Stimulated activated CD4-positive, alpha-beta T cell treated with anti-CD3 and anti-CD28 coated beads, TNF-alpha, amount 100 ng/mL, for 4 hours (primary cell): ENCODE measurements around the gene NFKB1.
"Not testable (repeated sequence)": the region's sequence is repeated elsewhere in the genome, so short reads cannot be mapped to it uniquely, and the experiment has no call there.

Source experiments
- DNase-seq, 3 experiments: peaks; one replicate each; pipeline ENCODE4 v3.0.0-alpha.2; 2020; ENCODE audit warnings: low read depth in 3 of 3

The NFKB1 gene

DNA sequence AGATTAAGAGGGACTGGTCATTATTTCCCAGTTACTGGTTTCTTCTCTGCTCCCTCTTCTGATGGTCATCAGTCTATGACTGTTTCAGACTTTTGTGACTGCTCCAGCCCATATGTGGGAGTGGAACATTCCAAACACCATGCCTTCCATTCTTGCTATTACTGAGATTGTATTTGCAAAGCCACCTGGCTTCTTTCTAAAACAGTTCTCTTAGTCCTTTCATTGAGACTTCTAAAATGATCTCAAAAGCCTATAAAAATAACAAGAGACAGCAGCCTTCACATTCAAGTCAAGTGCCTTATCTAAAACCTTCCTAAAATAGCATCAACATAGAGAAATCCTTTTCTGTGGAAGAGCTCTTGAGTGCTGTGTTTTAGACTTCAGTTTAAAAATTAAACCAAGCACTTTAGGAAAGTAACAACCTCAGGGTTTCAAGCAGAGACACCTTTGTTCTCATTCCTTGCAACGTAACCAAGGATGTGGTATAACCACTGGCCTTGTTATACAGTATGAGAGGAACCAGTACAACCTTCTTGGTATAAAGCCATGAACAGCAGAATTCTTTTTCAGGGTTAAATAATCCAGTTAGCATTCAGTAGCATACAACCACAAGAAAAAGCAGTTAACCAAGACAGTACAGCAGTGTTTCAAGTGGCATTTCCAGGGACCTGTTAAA, 97.1 kb downstream of the NFKB1 start:
- DNase-seq: no peak

DNA sequence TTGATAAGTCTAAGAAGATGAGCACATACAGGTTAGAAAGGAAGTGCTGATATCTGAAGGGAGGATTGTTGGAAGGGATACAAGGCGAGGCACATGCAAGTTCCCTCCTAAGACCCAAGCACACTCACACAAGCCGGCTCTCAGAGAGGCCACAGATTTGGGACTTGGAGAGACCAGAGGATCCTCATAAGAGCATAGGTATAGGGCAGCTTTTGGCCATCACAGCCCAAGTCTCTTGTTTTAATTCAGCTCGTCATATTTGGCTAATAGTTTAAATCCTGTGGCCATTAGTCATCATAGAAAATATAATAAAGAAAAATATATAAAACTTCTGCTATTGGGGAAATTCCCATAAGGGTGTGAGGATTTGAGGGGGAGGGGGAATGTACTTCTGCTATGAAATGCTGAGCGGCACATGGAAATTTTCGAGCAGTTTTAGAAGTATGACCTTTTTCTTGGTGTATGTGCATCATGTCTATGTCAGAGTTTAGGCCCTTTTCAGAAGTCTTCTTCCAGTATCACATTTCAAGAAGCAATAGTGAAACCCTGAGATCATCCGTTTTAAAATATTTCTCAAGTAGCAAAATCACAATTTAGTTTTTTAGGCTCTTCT, 97.7 kb downstream of the NFKB1 start:
- no peak for DNase-seq

DNA sequence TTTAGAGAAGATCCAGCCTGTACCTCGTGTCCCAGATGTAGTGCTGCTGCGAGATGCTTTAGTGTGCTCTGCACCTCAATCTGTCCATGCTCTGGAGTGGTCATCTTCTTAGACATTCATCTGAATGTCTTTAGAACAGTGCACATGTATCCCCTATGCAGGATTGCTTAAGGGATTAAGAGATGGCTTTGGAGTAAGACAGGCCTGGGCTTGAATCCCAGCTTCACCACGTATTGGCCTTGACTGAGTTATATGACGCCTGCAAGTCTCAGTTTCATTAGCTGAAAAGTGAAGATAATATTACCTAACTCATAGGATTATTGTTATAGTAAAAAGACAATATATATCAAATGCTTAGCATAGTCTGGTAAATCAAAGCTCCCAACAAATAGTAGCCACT, 98.3 kb downstream of the NFKB1 start:
- no peak for DNase-seq

DNA sequence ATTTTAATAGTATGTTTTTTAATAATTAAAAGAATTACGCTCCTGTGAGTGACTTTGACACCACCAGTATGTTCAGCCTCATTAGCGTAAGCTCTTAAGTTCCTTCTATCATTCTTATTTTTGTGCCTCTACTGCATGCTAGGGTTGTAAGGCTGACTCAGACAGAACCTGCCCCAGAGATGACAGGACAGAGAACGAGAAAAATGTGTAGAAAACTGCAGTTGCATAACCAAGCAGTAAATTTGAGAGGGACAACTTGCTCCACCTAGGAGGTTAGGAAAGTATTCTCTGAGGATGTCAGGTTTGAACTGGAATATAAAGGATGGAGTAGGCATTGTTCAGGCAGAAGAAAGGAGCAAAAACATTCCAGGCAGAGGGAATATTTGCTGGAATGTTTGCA, 98.7 kb downstream of the NFKB1 start:
- no peak for DNase-seq

DNA sequence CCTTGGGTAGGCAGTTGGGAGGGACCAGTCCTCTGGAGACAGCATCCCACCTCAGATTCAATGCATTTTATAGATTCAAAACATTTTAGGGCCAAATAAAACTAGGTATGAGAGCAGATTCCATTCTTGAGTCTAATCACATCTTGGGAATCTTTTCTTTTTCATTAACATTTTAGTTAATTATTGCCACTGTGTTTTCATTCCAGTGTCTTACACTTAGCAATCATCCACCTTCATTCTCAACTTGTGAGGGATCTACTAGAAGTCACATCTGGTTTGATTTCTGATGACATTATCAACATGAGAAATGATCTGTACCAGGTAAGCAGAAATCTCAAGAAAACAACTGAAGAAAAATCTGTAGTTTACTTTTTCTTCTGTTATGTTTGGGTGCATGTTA, 99.5 kb downstream of the NFKB1 start:
- DNase-seq: no peak

DNA sequence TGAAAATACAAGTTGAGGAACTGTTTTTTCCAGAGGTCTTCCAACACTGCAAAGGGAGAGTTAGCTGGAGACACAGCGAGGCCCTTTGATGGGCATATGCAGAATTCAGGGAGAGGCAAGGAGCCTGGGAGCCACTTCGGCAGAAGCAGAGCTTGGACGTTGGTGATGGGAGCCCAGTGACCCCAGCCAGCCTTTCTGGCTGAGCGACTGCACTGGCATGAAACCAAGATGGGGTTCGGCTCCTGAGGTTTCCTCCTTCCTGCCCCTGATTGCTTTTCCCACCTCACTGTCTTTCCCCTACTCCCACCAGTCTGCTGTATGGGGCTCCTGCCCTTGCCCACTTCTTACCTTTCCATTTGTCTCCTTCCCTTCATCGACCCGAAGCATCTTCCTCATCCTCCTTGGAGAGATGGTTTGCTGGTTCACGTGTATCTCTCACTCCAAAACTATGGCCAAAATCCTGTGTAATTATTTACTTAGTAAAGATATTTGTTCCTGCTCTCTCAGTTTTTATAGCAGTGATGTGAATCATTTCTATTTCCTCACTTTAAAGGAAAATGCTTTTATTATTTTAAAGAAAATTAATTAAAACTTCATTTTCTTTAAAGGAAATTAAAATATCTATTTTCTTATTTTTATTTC, 100.5 kb downstream of the NFKB1 start:
- DNase-seq: no peak

DNA sequence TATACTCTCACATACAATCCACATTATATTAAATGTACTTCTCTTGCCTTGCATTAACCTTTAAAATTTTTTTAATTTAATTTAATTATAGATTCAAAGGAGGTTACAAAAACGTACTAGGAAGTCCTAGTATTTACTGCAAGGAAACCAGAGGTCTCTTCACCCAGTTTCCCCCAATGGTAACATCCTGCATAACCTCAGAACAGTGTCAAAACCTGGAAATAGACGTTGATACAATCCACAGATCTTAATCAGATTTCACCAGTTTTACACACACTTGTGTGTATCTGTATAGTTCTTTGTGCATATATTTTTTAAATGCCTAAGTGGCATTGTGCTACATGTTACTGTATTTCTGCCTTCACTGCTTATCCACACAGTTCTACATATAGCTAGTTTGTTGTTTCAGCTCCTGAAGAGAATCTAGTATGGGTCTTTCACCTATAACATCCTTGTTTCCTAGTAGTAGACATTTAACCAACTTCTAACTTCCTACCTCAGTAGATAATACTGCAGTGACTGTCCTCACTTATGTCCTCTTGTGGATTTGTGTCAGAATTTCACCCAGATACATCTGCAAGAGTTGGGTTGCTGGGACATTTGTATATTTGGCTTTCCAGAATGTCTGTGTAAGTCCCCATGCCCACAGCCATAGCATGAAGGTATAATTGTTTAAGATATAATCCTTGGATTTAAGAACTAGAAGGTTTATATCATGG, 103.2 kb downstream of the NFKB1 start:
- DNase-seq: no peak

DNA sequence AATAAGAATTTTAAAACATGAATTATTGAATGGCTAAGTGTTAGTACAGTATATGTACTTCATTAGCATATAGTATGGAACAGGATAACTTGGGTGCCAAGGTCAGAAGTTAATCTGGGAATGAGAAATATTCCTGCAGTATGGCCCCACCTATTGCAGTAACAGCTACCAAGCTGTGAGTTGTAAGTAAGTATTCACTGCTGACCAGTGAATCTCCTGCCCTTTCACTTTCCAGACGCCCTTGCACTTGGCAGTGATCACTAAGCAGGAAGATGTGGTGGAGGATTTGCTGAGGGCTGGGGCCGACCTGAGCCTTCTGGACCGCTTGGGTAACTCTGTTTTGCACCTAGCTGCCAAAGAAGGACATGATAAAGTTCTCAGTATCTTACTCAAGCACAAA, 105.1 kb downstream of the NFKB1 start:
- DNase-seq: no peak

DNA sequence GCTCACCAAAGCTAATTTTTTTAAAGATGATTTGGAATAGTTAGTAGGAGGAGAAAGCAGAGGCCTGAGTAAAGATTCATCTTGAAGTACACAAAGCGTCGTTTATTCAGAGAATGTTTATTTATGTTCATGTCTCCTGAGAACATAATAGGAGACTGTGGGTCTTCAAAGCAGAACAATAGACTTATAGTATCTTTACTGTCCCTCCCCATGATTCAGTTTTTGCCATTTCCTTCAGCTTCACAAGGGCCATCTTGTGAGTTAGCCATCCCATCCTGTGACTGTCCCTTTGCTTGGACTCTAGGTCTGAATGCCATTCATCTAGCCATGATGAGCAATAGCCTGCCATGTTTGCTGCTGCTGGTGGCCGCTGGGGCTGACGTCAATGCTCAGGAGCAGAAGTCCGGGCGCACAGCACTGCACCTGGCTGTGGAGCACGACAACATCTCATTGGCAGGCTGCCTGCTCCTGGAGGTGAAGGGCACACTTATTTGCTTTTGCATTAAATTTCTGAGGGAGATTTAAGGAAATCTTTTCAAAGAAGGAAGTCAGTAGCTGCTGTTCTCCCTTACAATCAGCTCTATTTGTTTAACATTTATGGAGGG, 105.8 kb downstream of the NFKB1 start:
- no peak for DNase-seq

DNA sequence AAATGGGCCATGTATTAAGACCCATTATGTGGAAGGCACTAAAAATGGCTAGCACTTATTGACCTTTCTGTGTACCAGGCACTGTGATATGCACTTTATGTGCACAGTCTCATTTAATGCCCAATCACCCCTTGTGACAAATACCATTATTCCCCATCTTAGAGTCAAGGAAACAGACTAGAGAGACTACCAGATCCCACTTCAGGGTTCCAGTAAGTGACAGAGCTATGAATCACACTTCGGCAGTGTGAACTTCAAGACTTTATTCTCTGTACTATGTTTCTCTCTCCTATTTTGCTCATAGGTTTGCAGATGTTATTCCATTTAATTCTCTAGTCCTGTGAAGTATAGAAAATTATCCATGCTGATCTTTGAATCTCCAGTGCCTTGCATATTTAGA, 107.0 kb downstream of the NFKB1 start:
- no peak for DNase-seq

DNA sequence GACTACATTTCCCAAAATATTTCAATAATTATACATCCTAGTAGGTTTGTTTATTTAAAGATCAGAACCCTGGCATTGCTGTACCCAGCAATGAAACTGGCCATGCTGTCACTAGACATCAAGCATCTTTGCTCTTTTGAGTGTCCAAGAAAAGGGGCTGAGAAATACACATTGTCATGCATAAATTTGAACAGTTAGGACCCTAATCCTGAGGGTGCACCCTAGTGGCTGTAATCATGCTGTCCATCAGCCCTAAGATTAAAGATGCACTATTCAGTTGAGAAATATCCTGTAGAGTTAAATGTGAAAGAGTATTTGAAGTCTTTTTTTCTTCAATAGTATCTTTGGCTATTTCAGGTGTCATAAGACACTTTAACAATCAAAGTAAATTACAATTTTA, 108.8 kb downstream of the NFKB1 start:
- no peak for DNase-seq

DNA sequence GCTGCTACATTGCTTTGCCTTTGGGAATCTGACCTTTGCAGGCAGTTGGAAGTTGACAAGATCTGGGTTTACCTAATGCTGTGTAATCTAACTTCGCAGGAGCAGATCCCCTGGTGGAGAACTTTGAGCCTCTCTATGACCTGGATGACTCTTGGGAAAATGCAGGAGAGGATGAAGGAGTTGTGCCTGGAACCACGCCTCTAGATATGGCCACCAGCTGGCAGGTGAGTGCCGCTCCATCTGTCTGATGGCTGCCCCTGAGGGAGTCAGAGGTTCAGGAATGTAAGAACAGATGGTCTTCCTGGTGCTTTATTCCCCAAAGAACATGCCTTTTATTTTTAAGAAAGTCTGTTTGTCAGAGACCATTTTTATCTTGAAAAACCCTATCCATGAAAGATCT, 109.3 kb downstream of the NFKB1 start:
- no peak for DNase-seq

DNA sequence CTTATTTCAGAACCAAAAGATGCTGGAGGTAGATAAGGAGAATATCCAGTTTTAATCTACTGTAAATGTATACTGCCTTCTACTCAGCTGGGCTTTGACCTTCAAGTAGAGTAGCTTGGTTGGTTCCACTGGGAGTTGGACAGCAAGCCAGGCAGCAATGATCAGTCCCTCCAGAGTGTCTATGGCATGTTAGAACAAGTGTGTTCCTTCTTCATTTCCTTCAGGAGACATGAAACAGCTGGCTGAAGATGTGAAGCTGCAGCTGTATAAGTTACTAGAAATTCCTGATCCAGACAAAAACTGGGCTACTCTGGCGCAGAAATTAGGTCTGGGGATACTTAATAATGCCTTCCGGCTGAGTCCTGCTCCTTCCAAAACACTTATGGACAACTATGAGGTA, 111.1 kb downstream of the NFKB1 start:
- no peak for DNase-seq

DNA sequence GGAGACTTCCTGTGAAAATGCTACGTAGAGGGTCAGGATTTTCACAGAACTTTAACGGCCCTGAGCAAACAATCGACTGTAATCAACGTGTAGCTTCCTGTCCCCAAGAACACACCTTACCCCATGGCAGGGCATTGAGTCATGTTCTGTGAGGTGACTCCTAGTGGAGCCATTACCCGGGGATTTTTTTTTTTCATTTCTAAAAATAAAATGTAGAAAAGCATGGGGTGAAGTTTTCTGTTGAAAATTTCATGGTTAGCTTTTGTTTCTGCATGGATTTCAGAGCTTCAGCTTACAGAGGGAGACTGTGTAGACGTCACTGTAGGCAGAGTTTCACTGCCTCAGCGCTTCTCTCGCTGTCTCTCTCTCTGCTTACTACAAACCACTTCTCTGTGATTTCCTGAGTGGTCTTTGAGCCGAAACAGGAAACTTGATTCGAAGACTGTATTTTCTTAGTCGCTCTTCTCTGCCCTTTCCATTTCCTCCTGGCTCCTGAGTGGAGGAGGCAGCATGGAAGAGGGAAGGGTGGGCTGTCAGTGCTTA, 111.7 kb downstream of the NFKB1 start:
- DNase-seq: no peak

DNA sequence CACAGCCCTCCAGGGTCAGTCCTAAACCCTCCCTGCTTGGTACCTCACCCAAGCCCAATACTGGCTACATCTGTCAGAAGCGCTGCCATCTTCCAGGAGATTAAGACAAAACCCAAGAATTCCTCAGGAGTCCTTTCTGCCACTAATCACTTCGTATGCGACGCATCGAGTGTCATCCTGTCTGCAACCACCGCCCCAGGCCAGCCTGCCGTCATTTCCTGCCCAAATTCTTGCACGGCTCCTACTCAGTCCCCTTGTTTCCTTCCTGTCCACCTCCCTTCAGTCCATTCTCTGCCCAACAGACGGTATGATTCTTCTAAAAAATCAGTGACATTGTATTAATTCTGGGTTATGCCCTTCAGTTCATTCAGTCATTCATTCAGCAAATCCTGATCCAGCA, 113.6 kb downstream of the NFKB1 start:
- DNase-seq: no peak

DNA sequence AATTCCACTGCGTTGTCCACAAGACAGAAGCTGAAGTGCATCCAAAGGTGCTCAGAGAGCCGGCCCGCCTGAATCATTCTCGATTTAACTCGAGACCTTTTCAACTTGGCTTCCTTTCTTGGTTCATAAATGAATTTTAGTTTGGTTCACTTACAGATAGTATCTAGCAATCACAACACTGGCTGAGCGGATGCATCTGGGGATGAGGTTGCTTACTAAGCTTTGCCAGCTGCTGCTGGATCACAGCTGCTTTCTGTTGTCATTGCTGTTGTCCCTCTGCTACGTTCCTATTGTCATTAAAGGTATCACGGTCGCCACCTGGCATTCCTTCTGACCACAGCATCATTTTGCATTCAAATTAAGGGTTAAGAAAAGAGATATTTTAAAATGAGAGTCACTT, 115.5 kb downstream of the NFKB1 start:
- no peak for DNase-seq

DNA sequence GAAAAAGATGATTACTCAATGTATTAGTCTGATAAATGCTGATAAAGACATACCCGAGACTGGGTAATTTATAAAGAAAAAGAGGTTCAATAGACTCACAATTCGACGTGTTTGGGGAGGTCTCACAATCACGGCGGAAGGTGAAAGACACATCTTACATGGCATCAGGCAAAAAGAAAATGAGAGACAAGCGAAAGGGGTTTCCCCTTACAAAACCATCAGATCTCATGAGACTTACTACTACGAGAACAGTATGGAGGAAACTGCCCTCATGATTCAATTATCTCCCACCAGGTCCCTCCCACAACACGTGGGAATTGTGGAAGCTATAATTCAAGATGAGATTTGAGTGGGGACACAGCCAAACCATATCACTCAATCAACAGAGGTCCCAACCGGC, 117.9 kb downstream of the NFKB1 start:
- DNase-seq: not testable (repeated sequence)

DNA sequence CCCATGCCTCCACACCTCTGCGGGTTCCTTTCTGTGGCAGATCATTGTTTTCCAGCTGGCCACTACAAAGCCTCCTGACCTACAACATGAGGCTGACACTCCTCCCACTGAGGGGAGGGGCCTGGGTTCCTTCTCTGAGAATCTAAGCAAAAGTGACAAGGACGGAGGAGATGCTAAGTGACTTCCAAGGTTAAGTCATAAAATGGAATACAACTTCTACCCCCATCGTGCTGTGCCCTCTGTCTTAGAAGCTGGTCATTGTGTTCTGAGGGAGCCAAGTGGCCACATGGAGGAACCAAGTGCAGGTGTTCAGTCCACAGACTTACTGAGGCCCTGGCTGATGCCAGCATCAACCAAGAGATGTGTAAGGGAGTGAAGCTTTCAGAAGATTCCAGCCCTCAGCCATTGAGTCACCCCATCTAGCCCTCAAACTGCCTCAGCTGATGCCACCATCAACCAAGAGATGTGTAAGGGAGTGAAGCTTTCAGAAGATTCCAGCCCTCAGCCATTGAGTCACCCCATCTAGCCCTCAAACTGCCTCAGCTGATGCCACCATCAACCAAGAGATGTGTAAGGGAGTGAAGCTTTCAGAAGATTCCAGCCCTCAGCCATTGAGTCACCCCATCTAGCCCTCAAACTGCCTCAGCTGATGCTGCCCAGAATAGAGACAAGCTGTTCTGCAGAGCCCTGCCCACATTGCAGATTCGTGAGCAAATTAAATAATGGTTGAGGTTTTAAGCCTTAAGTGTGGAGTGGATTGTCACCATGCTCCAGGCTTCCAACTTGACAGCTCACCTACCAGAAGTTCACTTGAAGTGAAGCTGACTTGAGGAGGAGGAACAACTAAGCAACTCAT, 118.8 kb downstream of the NFKB1 start:
- DNase-seq: not testable (repeated sequence)

DNA sequence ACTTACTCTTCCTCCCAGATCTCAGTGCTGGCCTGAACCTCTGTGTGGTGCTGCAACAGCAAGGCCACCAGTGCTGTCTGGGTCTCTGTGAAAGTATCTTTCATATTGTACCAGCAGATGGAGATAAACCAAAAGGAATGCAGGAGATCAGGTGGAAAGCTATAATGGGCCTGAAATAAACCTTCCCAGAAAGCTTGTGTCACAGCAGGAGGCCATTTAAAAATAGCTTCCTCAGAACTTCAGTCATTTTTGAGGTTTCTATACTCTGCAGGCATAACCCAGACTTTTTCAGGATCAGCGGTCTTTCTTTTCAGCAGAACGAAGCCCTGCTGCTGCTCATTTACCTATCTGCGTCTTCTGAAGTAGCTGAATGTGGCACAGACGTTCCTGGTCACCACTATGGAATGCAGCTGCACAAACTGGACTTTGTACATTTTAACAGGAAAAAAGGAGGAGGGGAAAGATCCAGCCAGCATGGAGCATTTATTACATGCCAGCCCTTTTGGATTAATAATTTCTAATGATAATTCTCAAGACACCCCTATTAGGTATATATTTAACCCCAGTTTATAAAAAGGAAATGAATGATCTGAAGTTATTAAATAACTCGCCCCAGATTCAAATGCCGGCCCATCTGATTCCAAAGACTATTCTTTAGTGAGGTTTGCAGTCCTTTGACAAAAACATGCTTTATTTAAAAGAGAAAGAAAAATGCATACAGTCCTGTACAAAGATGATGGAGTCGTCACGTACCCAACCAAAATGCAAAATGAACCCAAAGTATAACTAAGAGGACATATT, 119.7 kb downstream of the NFKB1 start:
- no peak for DNase-seq

DNA sequence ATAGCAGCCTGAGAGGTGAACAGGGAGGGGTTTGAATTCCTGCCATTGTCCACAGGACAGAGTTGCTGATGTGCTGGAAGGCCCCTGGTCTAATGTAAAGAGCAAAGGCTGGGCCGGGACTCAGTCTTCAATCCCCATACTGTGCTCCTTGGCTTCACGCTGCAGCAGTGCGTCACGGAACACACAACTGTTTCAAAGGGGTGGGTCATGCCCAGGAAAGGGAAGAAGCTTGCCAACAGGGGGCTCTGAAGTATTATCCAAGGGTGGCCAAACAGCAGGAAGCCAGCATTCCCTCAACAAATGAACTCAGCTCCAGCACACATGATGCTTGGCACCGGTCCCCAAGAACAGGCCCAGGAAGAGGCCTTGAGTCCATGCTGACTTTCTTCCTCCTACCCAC, 122.5 kb downstream of the NFKB1 start:
- no peak for DNase-seq
